Measurements from ENCODE around the gene DDX5.
A peak's percentile ranks its signal among the peaks of the same experiment; 100 is the strongest.
"Not testable (repeated sequence)": the region's sequence is repeated elsewhere in the genome, so short reads cannot be mapped to it uniquely, and the experiment has no call there.

Gene DDX5

GRCh38 chr17:64506576-64507412 lies 705 bp upstream of the DDX5 start, which contains the start of gene CEP95:
CEP95 (plus strand) TSS chr17:64506977; CDS start chr17:64507098, 121 bp downstream.
- peak; percentile 98 for DNase-seq

DNA sequence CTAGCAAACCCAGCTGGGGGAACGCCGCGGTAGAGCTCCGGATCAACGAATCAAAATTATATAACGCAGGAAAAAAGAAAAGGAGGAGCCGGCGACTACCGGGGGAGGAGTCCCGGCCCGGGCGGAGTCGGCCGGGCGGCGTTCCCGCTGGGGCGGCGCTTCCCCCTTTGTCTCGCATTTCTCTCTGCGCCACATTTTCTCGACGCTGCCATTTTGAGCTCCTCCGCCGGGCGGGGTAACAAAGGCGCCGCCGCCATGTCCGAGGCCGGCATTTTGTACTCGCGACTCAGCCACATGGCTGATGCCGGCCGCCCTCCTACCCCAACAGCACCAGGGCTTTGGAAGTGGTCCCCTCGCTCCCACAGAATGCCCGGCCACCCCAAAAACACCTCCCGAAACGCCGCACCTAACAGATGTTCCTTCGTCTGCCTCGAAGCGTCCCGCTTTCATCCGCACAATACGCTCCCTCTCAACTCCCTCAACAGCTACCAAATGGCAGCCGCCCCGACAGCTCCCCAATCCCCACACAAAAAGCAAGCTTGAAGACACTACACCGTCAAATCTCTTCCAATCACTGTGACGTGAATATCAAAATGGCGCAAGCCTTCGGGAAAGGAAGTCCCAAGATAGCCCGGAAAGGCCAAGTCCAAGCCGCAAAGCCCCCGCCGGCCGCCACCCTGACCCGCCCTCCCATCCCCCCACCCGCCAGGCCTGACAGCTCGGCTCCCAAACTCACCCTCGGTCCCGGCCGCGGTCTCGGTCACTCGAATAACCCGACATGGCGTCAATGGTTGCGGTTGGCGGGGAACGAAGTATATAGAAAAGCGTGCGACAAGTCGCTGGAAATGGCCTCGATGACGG lies 519 bp downstream of the DDX5 start:
- DNase-seq: peak; percentile 91

DNA sequence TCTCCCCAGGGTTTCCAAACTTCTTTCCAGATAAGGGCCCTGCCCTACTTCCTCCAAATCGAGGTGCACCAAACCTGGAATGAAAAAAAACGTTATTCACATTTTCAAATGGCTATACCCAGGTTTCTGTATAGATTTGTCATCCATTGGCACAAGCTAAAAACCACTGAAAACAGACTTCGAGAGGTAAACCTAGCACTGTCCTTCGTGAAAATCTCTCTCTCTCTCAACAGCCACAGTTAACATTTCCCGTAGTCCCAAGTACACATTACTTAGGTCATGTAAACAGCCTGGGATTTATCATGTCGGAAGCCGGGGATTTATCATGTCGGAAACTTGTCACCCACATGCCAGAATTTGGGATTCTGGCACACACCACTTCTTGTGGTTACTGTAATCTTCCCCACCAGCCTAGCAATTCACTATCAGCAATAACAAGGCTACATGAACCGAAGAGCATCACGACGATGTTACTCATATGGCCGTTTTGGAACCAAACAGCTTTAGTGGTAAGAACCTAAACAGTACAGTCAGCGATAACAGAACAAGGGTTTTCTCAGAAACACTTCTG lies 1.2 kb downstream of the DDX5 start:
- DNase-seq: peak; percentile 85

DNA sequence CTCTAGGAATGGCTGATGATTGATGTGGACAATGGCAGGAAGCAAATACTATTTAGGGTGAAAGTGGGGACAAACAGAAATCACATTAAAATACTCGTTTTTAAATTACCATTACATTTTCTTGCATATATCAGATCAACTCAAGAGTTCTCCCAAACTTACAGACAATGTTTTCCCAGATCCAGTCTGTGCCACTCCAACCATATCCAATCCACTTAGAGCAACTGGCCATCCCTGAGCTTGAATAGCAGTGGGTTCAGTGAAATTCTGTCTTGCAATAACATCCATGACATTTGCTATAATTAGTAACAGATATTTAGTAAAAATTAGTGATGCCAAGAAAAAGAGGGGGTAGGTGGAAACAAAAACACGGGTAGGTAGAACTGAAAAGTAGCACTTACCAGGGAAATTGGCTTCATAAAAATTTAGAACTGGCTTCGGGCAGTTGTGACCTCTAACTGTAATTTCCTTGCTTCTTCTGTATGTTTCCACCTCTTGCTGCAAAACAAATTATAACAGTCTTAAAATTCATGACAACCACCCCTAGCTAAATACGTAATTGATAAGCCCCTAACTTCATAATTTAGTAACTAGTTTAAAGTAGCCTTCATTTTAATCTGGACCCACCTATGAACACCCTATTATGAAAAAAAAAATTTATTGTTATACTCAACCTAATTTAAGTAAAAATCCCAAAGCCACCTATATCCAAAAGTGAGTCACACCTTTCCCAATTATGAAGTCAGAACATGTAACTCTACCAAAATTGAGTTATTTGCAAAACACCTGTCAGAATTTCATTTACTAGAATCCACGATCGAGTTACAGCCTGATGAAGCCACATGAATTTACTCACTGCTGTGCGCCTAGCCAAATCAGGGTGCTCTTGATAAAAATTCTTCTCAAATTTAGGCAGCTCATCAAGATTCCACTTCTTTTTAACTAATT lies 2.0 kb downstream of the DDX5 start:
- no peak for DNase-seq

DNA sequence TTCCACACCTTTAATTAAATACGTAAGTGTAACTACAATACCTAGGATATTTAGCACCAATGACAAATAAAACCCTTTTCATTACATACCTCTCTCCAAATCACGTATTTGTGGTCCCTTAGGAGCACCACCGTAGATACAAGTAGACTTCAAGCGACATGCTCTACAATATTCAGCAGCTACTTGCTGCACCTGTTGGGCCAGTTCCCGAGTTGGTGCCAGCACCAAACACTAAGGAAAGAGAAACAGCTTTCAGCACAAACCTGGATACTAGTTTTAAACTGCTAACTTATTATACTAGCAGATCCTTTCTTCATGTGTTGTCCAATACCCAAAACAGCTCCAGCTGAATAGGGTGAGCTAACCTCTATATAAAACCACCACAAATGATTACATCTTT lies 2.7 kb downstream of the DDX5 start:
- no peak for DNase-seq

GRCh38 chr17:64502809-64503208 lies 3.3 kb downstream of the DDX5 start:
- DNase-seq: no peak

- DNase-seq: no peak
Observed at GRCh38 chr17:64502021-64502420, 4.1 kb downstream of the DDX5 start.

GRCh38 chr17:64500862-64501765 lies 5.0 kb downstream of the DDX5 start:
- no peak for DNase-seq

GRCh38 chr17:64500487-64500859 lies 5.6 kb downstream of the DDX5 start:
- no peak for DNase-seq

DNA sequence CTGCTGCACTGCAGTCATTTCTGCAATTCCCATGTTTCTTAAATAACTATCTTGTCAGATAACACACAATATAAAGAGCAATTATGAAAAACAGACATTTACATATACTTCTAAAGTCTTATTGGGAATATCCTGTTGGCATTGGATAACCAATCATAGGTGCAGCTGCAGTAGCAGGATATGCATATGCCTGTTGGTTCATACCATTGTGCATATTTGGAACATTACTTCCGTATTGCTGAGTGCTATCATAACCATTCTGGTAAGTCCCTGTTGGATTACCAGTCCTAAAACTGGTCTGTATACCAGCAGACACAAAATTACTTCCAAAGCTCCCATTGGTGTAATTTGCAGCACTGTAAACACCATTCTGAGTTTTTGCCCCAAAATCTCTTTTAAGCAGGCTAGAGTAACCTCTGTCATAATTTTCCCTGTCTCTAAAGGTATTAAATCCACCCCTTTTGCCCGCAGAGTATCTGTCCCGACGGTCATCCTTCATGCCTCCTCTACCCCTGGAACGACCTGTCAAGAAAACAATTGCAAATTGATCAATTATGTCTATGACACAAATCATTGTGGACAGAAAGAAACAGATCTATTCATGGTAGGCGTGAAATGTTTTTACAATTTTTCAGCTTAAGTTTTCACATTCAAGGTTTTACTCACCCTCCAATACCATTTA lies 6.1 kb downstream of the DDX5 start:
- no peak for DNase-seq

DNA sequence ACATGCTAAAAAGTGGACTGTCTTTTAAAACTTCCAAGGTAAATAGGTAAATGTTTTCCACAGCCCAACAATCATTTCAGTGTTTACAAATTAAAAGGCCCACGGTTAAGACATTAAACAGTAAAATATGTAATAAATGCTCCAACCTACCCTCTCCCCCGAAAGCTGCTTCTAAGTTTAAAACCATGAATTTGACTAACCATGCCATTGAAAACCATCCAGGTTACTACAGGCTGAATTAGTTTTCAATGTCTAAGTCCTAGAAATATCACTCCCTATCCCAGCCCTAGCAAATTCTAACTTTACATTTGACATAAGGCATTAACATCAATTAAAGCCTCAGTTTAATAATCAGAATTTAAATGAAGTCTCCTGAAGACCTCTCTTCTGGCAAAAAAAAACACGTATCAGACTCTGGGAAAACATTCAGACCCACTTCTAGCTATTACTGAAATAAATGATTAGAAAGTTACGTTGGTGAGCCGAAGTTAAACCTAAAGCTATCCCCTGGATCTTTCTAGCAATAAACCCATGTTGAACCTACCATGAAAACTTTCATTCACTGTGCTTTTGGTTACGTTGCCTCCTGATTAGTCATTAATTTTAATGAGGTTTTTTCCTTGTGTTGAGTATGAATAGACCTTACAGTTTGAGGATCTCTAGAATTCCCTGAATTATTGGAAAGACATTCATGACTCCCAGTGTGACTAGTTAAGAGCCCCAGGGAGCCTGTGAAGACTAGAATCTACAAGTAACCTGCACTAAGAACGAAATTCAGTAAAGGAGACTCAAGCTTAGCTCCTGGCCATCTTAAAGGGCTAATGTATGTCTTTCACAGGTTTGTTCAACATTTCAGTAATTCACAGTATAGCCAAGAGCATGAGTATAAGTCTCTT lies 7.5 kb downstream of the DDX5 start:
- peak; percentile 15 for DNase-seq

DNA sequence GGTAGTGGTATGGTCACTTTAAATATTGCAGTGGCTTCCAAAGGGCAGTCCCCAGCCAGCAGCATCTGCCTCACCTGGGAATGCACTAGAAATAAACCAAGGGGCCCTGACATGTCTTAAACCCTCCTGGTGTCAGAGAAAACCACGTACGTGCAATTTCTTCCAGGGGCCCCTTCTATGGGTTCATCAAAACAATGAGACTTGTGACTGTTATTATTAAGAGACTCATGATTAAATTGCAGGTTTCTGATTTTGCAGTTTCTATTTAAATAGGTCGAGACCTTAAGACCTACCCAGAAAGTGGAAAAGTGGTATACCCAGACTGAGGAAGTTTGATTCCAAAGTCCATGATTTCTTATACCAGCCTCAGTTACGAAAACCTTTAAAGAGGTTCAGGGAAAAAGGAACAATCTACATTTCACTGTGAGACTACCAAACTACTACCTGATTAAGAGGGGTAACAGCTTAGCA lies 8.5 kb downstream of the DDX5 start:
- DNase-seq: no peak

- DNase-seq: peak; percentile 96
Observed at GRCh38 chr17:64496786-64497564, 9.1 kb downstream of the DDX5 start, which contains the start of gene POLG2. POLG2 (minus strand) TSS chr17:64497054; CDS start chr17:64496968, 86 bp downstream.

DNA sequence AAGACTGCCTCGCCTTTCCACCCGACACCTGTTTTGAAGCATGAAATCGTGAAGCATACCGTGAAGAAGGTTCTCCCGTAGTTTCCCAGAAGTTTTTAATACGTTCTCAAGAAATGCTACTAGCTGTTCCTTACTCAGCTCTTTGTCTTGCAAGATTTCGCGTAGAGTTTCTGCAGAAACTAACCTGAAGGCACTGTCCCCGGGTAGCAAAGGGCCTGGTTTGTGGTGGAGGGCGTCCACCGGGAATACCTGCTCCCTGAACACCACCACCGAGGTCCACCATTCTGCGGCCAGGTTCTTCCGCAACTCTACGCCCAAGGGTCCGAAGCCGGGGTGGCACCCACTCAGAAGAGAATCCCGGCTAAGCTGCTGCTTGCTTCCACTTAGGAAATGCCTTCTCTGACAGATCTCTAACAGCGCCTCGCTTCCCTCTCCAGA lies 9.7 kb downstream of the DDX5 start:
- no peak for DNase-seq

- DNase-seq: not testable (repeated sequence)
Observed at GRCh38 chr17:64495300-64495699, 10.8 kb downstream of the DDX5 start.

DNA sequence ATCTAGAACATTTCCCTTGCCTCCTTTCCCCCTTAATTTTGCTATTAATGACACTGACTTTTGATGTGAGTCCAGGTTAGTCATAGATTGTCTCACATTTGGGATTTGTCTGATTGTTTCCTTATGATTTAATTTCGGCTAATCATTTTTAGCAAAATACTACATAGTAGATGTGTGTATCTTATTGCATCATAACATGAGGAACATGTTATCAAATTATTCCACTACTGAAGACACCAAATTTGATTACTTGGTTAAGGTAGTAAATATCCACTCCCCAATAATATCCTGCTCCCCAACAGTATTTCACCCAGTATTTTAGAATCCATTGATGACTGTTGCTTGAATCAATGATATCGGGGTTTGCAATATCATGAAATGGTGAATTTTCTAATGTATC lies 12.0 kb downstream of the DDX5 start:
- no peak for DNase-seq

DNA sequence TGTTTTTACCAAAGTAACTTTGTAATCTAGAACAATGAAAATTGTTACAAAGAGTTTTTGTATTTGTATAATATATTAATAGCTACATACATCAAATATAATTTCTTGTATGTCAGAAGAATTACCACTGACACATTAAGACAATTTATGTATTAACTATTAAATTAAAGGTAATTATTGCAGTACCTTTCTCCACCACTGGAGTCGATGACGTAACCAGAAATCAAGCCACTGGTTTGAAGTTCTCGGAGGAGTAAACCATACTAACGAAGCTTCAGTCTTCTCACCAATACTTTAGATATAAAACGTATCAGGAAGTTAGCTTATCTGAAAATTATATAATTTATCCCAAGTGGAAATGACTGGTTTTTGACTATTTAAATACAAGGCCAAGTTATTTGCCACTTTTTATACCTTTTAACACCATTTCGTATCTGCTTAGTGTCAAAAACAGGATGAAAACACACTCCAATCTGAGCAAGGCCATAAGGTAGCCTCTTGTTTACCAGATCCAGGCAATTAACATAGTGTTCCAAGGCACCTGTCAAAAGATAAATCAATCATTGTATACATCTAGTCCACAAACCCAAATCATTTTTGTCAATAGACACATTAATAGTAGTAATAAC lies 13.5 kb downstream of the DDX5 start:
- peak; percentile 77 for DNase-seq

- DNase-seq: no peak
Observed at GRCh38 chr17:64491994-64492393, 14.1 kb downstream of the DDX5 start.
